Loucy (cell line): ENCODE measurements around the gene FERMT3.

Experiments used
- H2AFZ ChIP-seq: fragments of 200-600 bp; sonication (generic); 2 replicates; pipeline ENCODE4 v1.6.0; 2016; ENCODE audit warnings: antibody characterized with exemption, mild to moderate bottlenecking, low read length, moderate library complexity
- H3F3A ChIP-seq: fragments of 200-600 bp; 2 replicates; pipeline ENCODE4 v1.6.0; 2016; ENCODE audit warnings: antibody characterized with exemption, low read depth, mild to moderate bottlenecking
- H3K27me3 ChIP-seq: fragments of 200-600 bp; sonication (generic); 2 replicates; pipeline ENCODE4 v1.6.1; 2014; ENCODE audit warnings: low read length, mild to moderate bottlenecking; ENCODE audit not compliant: insufficient read depth, poor library complexity, severe bottlenecking
- H3K36me3 ChIP-seq: fragments of 200-600 bp; sonication (generic); 2 replicates; pipeline ENCODE4 v1.6.1; 2016; ENCODE audit warnings: low read length; ENCODE audit not compliant: insufficient read depth
- H3K4me1 ChIP-seq: fragments of 200-600 bp; sonication (generic); 2 replicates; pipeline ENCODE4 v1.5.1; 2014; ENCODE audit warnings: low read length, mild to moderate bottlenecking; ENCODE audit not compliant: insufficient read depth, poor library complexity, severe bottlenecking
- H3K4me2 ChIP-seq: fragments of 200-600 bp; sonication (generic); 2 replicates; pipeline ENCODE4 v1.6.0; 2014; ENCODE audit warnings: antibody characterized with exemption, low read length, low read depth, mild to moderate bottlenecking; ENCODE audit not compliant: poor library complexity, severe bottlenecking
- H3K4me3 ChIP-seq: fragments of 200-600 bp; sonication (generic); 2 replicates; pipeline ENCODE4 v1.5.1; 2014; ENCODE audit warnings: low read length, mild to moderate bottlenecking, mixed read lengths; ENCODE audit not compliant: poor library complexity, severe bottlenecking
- H3K79me2 ChIP-seq: fragments of 200-600 bp; sonication (generic); 2 replicates; pipeline ENCODE4 v1.6.1; 2014; ENCODE audit warnings: low read length; ENCODE audit not compliant: insufficient read depth
- H3K9ac ChIP-seq: fragments of 200-600 bp; sonication (generic); 2 replicates; pipeline ENCODE4 v1.6.0; 2014; ENCODE audit warnings: mild to moderate bottlenecking, low read depth, low read length, moderate library complexity; ENCODE audit not compliant: poor library complexity, severe bottlenecking
- H3K9me2 ChIP-seq: fragments of 200-600 bp; sonication (generic); replicated peaks from 2 replicates; pipeline ENCODE4 v1.6.1; 2016; ENCODE audit warnings: low read depth, low read length, mixed read lengths
- H3K9me3 ChIP-seq: fragments of 200-600 bp; sonication (generic); 2 replicates; pipeline ENCODE4 v1.6.1; 2014; ENCODE audit warnings: mild to moderate bottlenecking, antibody characterized with exemption, low read length, low read depth; ENCODE audit not compliant: insufficient read depth
- H4K20me1 ChIP-seq: fragments of 200-600 bp; sonication (generic); 2 replicates; pipeline ENCODE4 v1.6.0; 2014; ENCODE audit warnings: antibody characterized with exemption, low read length, mild to moderate bottlenecking; ENCODE audit not compliant: insufficient read depth, poor library complexity, severe bottlenecking
- EZH2phosphoT487 ChIP-seq: fragments of 200-600 bp; IDR thresholded peaks from 2 replicates; pipeline ENCODE4 v1.6.1; 2018; ENCODE audit warnings: antibody characterized with exemption, mild to moderate bottlenecking, moderate library complexity, borderline replicate concordance
- TF ChIP-seq, protein P1 (sequence below): fragments of 200-600 bp; sonication (generic); conservative IDR thresholded peaks from 2 replicates; pipeline ENCODE4 v1.5.1; 2014; ENCODE audit warnings: mild to moderate bottlenecking, antibody characterized with exemption, low read length

Gene FERMT3

GRCh38 chr11:64196626-64197025 lies 9.9 kb upstream of the FERMT3 start:
- Histone ChIP-seq H2AFZ (no peak overlapping the region), H3K9ac (no peak overlapping the region), H3K36me3 (peaks cover 89% of the 10 kb centered on the region; the same call in 1 of the 2 replicates), H3K4me2 (no peak overlapping the region), H3K27me3 (no peaks in the 10 kb centered on the region), H3K9me2 (no peaks in the 10 kb centered on the region), H3K9me3 (no peaks in the 10 kb centered on the region), H4K20me1 (peaks cover 18% of the 10 kb centered on the region), H3K4me3 (no peak overlapping the region), H3K4me1 (no peaks in the 10 kb centered on the region), H3F3A (no peaks in the 10 kb centered on the region), H3K79me2 (peaks cover 23% of the 10 kb centered on the region)
- TF ChIP-seq, protein P1, sequence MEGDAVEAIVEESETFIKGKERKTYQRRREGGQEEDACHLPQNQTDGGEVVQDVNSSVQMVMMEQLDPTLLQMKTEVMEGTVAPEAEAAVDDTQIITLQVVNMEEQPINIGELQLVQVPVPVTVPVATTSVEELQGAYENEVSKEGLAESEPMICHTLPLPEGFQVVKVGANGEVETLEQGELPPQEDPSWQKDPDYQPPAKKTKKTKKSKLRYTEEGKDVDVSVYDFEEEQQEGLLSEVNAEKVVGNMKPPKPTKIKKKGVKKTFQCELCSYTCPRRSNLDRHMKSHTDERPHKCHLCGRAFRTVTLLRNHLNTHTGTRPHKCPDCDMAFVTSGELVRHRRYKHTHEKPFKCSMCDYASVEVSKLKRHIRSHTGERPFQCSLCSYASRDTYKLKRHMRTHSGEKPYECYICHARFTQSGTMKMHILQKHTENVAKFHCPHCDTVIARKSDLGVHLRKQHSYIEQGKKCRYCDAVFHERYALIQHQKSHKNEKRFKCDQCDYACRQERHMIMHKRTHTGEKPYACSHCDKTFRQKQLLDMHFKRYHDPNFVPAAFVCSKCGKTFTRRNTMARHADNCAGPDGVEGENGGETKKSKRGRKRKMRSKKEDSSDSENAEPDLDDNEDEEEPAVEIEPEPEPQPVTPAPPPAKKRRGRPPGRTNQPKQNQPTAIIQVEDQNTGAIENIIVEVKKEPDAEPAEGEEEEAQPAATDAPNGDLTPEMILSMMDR: no peak
- no peak for TF ChIP-seq EZH2phosphoT487

- Histone ChIP-seq H3K4me2 (no peak overlapping the region), H3K79me2 (peaks cover 23% of the 10 kb centered on the region; the same call in 1 of the 2 replicates), H3F3A (no peaks in the 10 kb centered on the region), H3K9ac (no peak overlapping the region), H4K20me1 (peaks cover 11% of the 10 kb centered on the region), H3K9me2 (no peaks in the 10 kb centered on the region), H2AFZ (no peak overlapping the region), H3K36me3 (peaks cover 92% of the 10 kb centered on the region; the same call in 1 of the 2 replicates), H3K4me1 (no peaks in the 10 kb centered on the region), H3K4me3 (no peak overlapping the region), H3K27me3 (no peaks in the 10 kb centered on the region), H3K9me3 (no peaks in the 10 kb centered on the region)
- TF ChIP-seq, protein P1: no peak
- no peak for TF ChIP-seq EZH2phosphoT487
These were observed 8.0 kb upstream of the FERMT3 start for GRCh38 chr11:64198511-64198910.

DNA sequence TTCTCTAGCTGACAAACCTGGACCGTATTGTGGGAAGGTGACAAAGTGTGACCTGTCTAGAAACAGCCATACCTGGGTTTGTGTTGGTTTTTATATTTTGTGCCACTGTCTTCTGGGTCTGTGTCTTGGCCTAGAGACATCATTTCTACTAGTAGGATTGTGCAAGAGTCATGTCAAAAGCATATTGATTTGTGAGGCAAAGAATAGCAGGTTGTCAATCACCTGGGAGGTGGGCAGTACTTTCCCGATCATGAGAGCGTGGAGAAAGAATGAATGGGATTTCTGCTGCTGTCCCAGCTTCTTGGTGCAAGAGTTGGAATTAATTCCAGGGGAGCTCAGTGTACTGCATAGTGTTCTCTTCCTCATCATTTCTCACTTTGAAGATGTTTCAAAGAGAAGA lies 5.0 kb upstream of the FERMT3 start:
- TF ChIP-seq EZH2phosphoT487: no peak
- TF ChIP-seq, protein P1: no peak
- peaks cover 13% of the 10 kb centered on the region for H3K4me1 ChIP-seq

More for the DNA sequence above, 5.0 kb upstream of the FERMT3 start:
- Histone ChIP-seq H3K27me3 (no peaks in the 10 kb centered on the region), H2AFZ (no peak overlapping the region), H3K79me2 (peaks cover 27% of the 10 kb centered on the region; the same call in 1 of the 2 replicates), H3K4me3 (no peak overlapping the region), H4K20me1 (peaks cover 13% of the 10 kb centered on the region), H3K36me3 (peaks cover 71% of the 10 kb centered on the region; the same call in 1 of the 2 replicates), H3F3A (peaks cover 6% of the 10 kb centered on the region; the same call in 1 of the 2 replicates), H3K9me3 (no peaks in the 10 kb centered on the region), H3K9ac (no peak overlapping the region), H3K9me2 (no peaks in the 10 kb centered on the region), H3K4me2 (no peak overlapping the region)
